H9 (cell line): ENCODE results near the gene LPP. TPM values are rescaled to one million over a fixed set of nuclear protein-coding genes. Genes with fewer than 3 reads are reported as not detected.

Experiments
- DNase-seq: peaks from one replicate; pipeline ENCODE4 v3.0.0-alpha.2; 2017
- H2AFZ ChIP-seq: one replicate; pipeline ENCODE4 v1.6.1; 2013; ENCODE audit warnings: mild to moderate bottlenecking, low read length, control low read depth, moderate library complexity
- H2AK5ac ChIP-seq: 2 replicates; pipeline ENCODE4 v1.6.1; 2013; ENCODE audit warnings: low read length, control low read depth, mixed read lengths; ENCODE audit not compliant: insufficient read length
- H2BK120ac ChIP-seq: one replicate; pipeline ENCODE4 v1.6.1; 2013; ENCODE audit warnings: low read depth, mild to moderate bottlenecking, low read length, control low read depth, inconsistent platforms; ENCODE audit not compliant: poor library complexity, severe bottlenecking
- H2BK12ac ChIP-seq: 2 replicates; pipeline ENCODE4 v1.6.1; 2013; ENCODE audit warnings: low read length, control low read depth, mixed read lengths, low read depth; ENCODE audit not compliant: insufficient read length
- H2BK15ac ChIP-seq: 2 replicates; pipeline ENCODE4 v1.6.1; 2013; ENCODE audit warnings: low read depth, low read length, control low read depth
- H2BK20ac ChIP-seq: one replicate; pipeline ENCODE4 v1.6.1; 2013; ENCODE audit warnings: low read depth, mild to moderate bottlenecking, low read length, control low read depth, inconsistent platforms; ENCODE audit not compliant: poor library complexity, severe bottlenecking
- H2BK5ac ChIP-seq: 2 replicates; pipeline ENCODE4 v1.6.1; 2013; ENCODE audit warnings: low read length, control low read depth, mixed read lengths; ENCODE audit not compliant: insufficient read length
- H3K14ac ChIP-seq: 2 replicates; pipeline ENCODE4 v1.6.1; 2013; ENCODE audit warnings: low read length, control low read depth; ENCODE audit not compliant: insufficient read depth
- H3K18ac ChIP-seq: 2 replicates; pipeline ENCODE4 v1.6.1; 2013; ENCODE audit warnings: low read depth, mild to moderate bottlenecking, mixed read lengths, low read length, control low read depth; ENCODE audit not compliant: insufficient read length
- H3K23ac ChIP-seq: 2 replicates; pipeline ENCODE4 v1.6.1; 2013; ENCODE audit warnings: low read length, control low read depth, mixed read lengths, low read depth; ENCODE audit not compliant: insufficient read length
- H3K23me2 ChIP-seq: 2 replicates; pipeline ENCODE4 v1.6.1; 2013; ENCODE audit warnings: low read depth, mild to moderate bottlenecking, mixed read lengths, low read length, control low read depth; ENCODE audit not compliant: insufficient read length, poor library complexity, severe bottlenecking
- H3K27ac ChIP-seq: 2 replicates; pipeline ENCODE4 v1.5.1; 2013; ENCODE audit warnings: low read length, control low read depth, mixed read lengths, low read depth; ENCODE audit not compliant: insufficient read length
- H3K27me3 ChIP-seq: 2 replicates; pipeline ENCODE4 v1.6.1; 2013; ENCODE audit warnings: low read length, control low read depth, inconsistent platforms; ENCODE audit not compliant: insufficient read depth
- H3K4ac ChIP-seq: 2 replicates; pipeline ENCODE4 v1.6.1; 2013; ENCODE audit warnings: low read depth, mild to moderate bottlenecking, control low read depth, inconsistent platforms, low read length, moderate library complexity
- H3K4me1 ChIP-seq: 2 replicates; pipeline ENCODE4 v1.6.1; 2013; ENCODE audit warnings: low read length, control low read depth, inconsistent platforms; ENCODE audit not compliant: insufficient read depth
- H3K4me2 ChIP-seq: 2 replicates; pipeline ENCODE4 v1.6.1; 2013; ENCODE audit warnings: low read length, control low read depth, mixed read lengths; ENCODE audit not compliant: insufficient read length, insufficient read depth
- H3K56ac ChIP-seq: 2 replicates; pipeline ENCODE4 v1.6.1; 2013; ENCODE audit warnings: low read depth, mild to moderate bottlenecking, mixed read lengths, low read length, control low read depth; ENCODE audit not compliant: insufficient read length
- H3K79me1 ChIP-seq: 2 replicates; pipeline ENCODE4 v1.6.1; 2013; ENCODE audit warnings: low read depth, mild to moderate bottlenecking, moderate library complexity, low read length, control low read depth, inconsistent platforms; ENCODE audit not compliant: insufficient read depth, poor library complexity, severe bottlenecking
- H3K79me2 ChIP-seq: 2 replicates; pipeline ENCODE4 v1.6.1; 2013; ENCODE audit warnings: low read length, control low read depth, inconsistent platforms; ENCODE audit not compliant: insufficient read depth
- H3K9ac ChIP-seq: 2 replicates; pipeline ENCODE4 v1.6.1; 2013; ENCODE audit warnings: low read length, control low read depth, mixed read lengths; ENCODE audit not compliant: insufficient read length; ENCODE audit errors: extremely low read depth
- H3K9me3 ChIP-seq: one replicate; pipeline ENCODE4 v1.6.1; 2013; ENCODE audit warnings: low read depth, low read length, inconsistent platforms; ENCODE audit not compliant: control insufficient read depth
- H3T11ph ChIP-seq: one replicate; pipeline ENCODE4 v1.6.1; 2013; ENCODE audit warnings: mild to moderate bottlenecking, low read length, control low read depth, inconsistent platforms
- H4K20me1 ChIP-seq: one replicate; pipeline ENCODE4 v1.6.1; 2013; ENCODE audit not compliant: control insufficient read depth, insufficient read length, insufficient read depth
- H4K5ac ChIP-seq: 2 replicates; pipeline ENCODE4 v1.6.1; 2013; ENCODE audit warnings: low read depth, mild to moderate bottlenecking, mixed read lengths, low read length, control low read depth; ENCODE audit not compliant: insufficient read length
- H4K8ac ChIP-seq: replicated peaks from 2 replicates; pipeline ENCODE4 v1.6.1; 2013; ENCODE audit warnings: low read length, control low read depth, mixed read lengths, low read depth; ENCODE audit not compliant: insufficient read length
- H4K91ac ChIP-seq: 2 replicates; pipeline ENCODE4 v1.6.1; 2013; ENCODE audit warnings: low read depth, mild to moderate bottlenecking, moderate library complexity, mixed read lengths, low read length, control low read depth; ENCODE audit not compliant: insufficient read length
- H3K27ac Mint-ChIP-seq, 3 experiments: 2 replicates in 2 of 3; 3 replicates in 1 of 3; pipeline ENCODE4 v1.8.0; 2020 to 2021; ENCODE audit warnings: mixed read lengths in 3 of 3, mild to moderate bottlenecking in 1 of 3, moderate library complexity in 1 of 3
- H3K27me3 Mint-ChIP-seq: 2 replicates; pipeline ENCODE4 v1.8.0; 2021; ENCODE audit warnings: low read depth, mild to moderate bottlenecking, moderate library complexity, mixed read lengths
- H3K36me3 Mint-ChIP-seq, 3 experiments: 2 replicates in 2 of 3; 3 replicates in 1 of 3; pipeline ENCODE4 v1.8.0; 2020 to 2021; ENCODE audit warnings: low read depth in 3 of 3, mixed read lengths in 3 of 3; ENCODE audit not compliant: insufficient read depth in 1 of 3
- H3K4me1 Mint-ChIP-seq, 2 experiments: 2 replicates each; pipeline ENCODE4 v1.8.0; 2020; ENCODE audit warnings: mixed read lengths in 2 of 2
- H3K4me3 Mint-ChIP-seq, 2 experiments: 2 replicates in 1 of 2; 3 replicates in 1 of 2; pipeline ENCODE4 v1.8.0; 2020 to 2021; ENCODE audit warnings: mild to moderate bottlenecking in 2 of 2, mixed read lengths in 2 of 2, moderate library complexity in 1 of 2
- H3K9me3 Mint-ChIP-seq, 2 experiments: 2 replicates in 1 of 2; 3 replicates in 1 of 2; pipeline ENCODE4 v1.8.0; 2020; ENCODE audit warnings: mild to moderate bottlenecking in 2 of 2, mixed read lengths in 2 of 2, moderate library complexity in 1 of 2
- CTCF ChIP-seq: fragments of 200-600 bp; sonication (generic); conservative IDR thresholded peaks from 3 replicates; pipeline ENCODE4 v1.8.0; 2021; ENCODE audit warnings: antibody characterized with exemption, mild to moderate bottlenecking
- WGBS: extraction: QIAGEN DNeasy Blood & Tissue Kit; methylation state at CpG from one replicate; pipeline ENCODE4 v1.1.7; 2013; ENCODE audit warnings: missing lambda C conversion rate, low lambda C conversion rate, mixed read lengths; ENCODE audit not compliant: insufficient read length; ENCODE audit errors: extremely low coverage; 5-methylcytosine and 5-hydroxymethylcytosine counted together
- total RNA-seq: library from RNA; stranded (reverse); gene quantifications from 2 replicates; pipeline ENCODE4 v1.2.1, GENCODE V29; 2021

LPP gene
- total RNA-seq, 1 experiment from 2014 or later = 64.6 TPM

- H4K8ac ChIP-seq = no peak overlapping the region
- H3K27ac ChIP-seq = no peak overlapping the region
- H3K4me3 Mint-ChIP-seq = no peak overlapping the region
- H3K9me3 Mint-ChIP-seq = no peaks in the 10 kb centered on the region
- no peak overlapping the region for H2BK20ac ChIP-seq
- H3K36me3 Mint-ChIP-seq = no peaks in the 10 kb centered on the region
- no peak overlapping the region for H2BK120ac ChIP-seq
- no CpG with 5 or more reads among the region's 5 CpGs for WGBS
- no peak overlapping the region for H3K14ac ChIP-seq
- H2BK5ac ChIP-seq = no peak overlapping the region
- H3K23ac ChIP-seq = no peak overlapping the region
- no peak overlapping the region for H3K9ac ChIP-seq
- no peak overlapping the region for H3K56ac ChIP-seq
- H3K27me3 ChIP-seq = no peaks in the 10 kb centered on the region
- no peaks in the 10 kb centered on the region for H3K79me1 ChIP-seq
- H3K18ac ChIP-seq = no peak overlapping the region
- no peak overlapping the region for H4K5ac ChIP-seq
- H3K9me3 ChIP-seq = no peaks in the 10 kb centered on the region
- no peaks in the 10 kb centered on the region for H3K79me2 ChIP-seq
- H4K91ac ChIP-seq = no peak overlapping the region
- no peaks in the 10 kb centered on the region for H3K23me2 ChIP-seq
- no peak for DNase-seq
- H4K20me1 ChIP-seq = no peaks in the 10 kb centered on the region
- no peak overlapping the region for H2AFZ ChIP-seq
- no peaks in the 10 kb centered on the region for H3K4me1 ChIP-seq
- H2BK12ac ChIP-seq = no peak overlapping the region
- H3K4me2 ChIP-seq = no peak overlapping the region
- no peaks in the 10 kb centered on the region for H3K4me1 Mint-ChIP-seq
- no peak overlapping the region for H3K27ac Mint-ChIP-seq
- H3T11ph ChIP-seq = no peak overlapping the region
- no peak for TF ChIP-seq CTCF
- H2BK15ac ChIP-seq = no peak overlapping the region
- no peak overlapping the region for H2AK5ac ChIP-seq
- no peaks in the 10 kb centered on the region for H3K27me3 Mint-ChIP-seq
- no peak overlapping the region for H3K4ac ChIP-seq
Measured at GRCh38 chr3:188788621-188789081, 634.7 kb downstream of the LPP start.
